ENCODE results near the gene DHRS7B.
"Not testable (repeated sequence)": the region's sequence is repeated elsewhere in the genome, so short reads cannot be mapped to it uniquely, and the experiment has no call there.

The DHRS7B gene

DNA sequence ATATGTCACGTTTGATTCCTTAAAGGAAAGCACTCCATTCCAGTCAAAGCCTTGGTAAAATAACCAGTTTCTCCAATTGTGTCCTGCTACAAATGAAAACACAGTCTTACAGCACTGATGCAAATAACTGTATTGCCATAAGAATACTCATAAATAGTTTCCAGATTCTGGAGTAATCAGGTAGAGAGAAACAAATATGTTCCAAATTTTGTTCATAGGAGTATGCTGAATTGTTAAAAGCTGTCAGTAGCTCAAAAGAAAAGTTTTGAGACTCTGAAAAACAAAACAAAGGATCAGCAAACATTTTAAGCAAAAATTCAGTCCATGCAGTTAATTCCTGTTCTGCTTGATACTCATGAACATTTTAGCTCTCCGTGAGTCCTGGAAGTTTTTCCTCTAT, 7.8 kb downstream of the DHRS7B start:
- WGBS (ENCODE audit: extremely low coverage, insufficient coverage, insufficient read length), result no CpG with 5 or more reads among the region's 2 CpGs
- Histone ChIP-seq H3K36me3 (ENCODE audit: control insufficient read depth in 1 of 2, insufficient read depth in 2 of 2, low read length in 2 of 2) (peaks cover 0 to 5% of the 10 kb centered on the region in 2 experiments), H4K12ac (ENCODE audit: low read depth, low read length) (no peak overlapping the region), H3K27ac (ENCODE audit: low read depth, low read length) (no peak overlapping the region), H3K18ac (ENCODE audit: low read length) (no peak overlapping the region), H3K27me3 (ENCODE audit: insufficient read depth, low read length) (no peaks in the 10 kb centered on the region), H3K4me2 (ENCODE audit: low read length) (no peak overlapping the region), H3K4me3 (ENCODE audit: low read depth, low read length) (no peak overlapping the region), H2AK5ac (ENCODE audit: low read length) (no peak overlapping the region), H4K91ac (ENCODE audit: low read depth, low read length) (no peak overlapping the region), H3K23ac (ENCODE audit: low read length) (no peak overlapping the region), H3K4ac (ENCODE audit: low read depth, low read length) (no peak overlapping the region), H3K79me2 (ENCODE audit: control insufficient read depth, insufficient read depth, low read length, poor library complexity) (no peaks in the 10 kb centered on the region), H3K9ac (ENCODE audit: low read length) (no peak overlapping the region), H2BK5ac (ENCODE audit: low read depth, low read length, poor library complexity) (no peak overlapping the region), H2BK120ac (ENCODE audit: insufficient read depth, low read length, poor library complexity) (no peak overlapping the region), H2AFZ (ENCODE audit: insufficient read depth, low read length, poor library complexity) (no peak overlapping the region), H2BK12ac (ENCODE audit: low read length) (no peak overlapping the region), H4K8ac (ENCODE audit: low read depth, low read length) (no peak overlapping the region), H3K9me3 (ENCODE audit: insufficient read depth, low read depth, low read length) (peaks cover 9% of the 10 kb centered on the region), H3K79me1 (ENCODE audit: low read length) (no peaks in the 10 kb centered on the region), H3K4me1 (ENCODE audit: control insufficient read depth in 1 of 2, insufficient read depth in 2 of 2, low read length in 2 of 2) (no peaks in the 10 kb centered on the region), H3K14ac (ENCODE audit: low read length) (no peak overlapping the region)
- no peak for DNase-seq

DNA sequence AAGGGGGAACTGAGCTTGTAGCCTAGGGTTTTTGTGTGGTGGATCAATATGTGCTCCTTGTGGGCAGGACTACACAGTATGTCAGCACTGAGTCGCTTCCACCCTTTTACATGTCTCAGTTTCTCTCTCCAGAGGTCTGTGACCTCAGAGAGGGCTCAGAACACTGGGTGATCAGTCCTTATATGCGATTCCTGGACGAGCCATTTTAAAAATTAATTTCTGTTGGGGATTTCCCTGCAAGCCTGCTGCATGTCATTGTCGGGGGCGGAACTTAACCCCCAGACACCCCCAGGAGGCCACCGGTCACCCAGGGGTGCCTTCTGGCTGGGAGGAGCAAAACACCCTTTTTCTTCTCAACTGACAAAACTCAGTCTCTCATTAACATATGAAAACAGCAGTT, 14.1 kb downstream of the DHRS7B start:
- Histone ChIP-seq H4K12ac (ENCODE audit: low read depth, low read length) (no peak overlapping the region), H4K8ac (ENCODE audit: low read depth, low read length) (no peak overlapping the region), H3K23ac (ENCODE audit: low read length) (no peak overlapping the region), H3K4me1 (ENCODE audit: control insufficient read depth in 1 of 2, insufficient read depth in 2 of 2, low read length in 2 of 2) (peaks cover 7% of the 10 kb centered on the region in 2 experiments), H3K79me1 (ENCODE audit: low read length) (peaks cover 3% of the 10 kb centered on the region), H3K18ac (ENCODE audit: low read length) (no peak overlapping the region), H3K14ac (ENCODE audit: low read length) (no peak overlapping the region), H2BK120ac (ENCODE audit: insufficient read depth, low read length, poor library complexity) (no peak overlapping the region), H4K91ac (ENCODE audit: low read depth, low read length) (peak overlapping the region; percentile 47), H3K36me3 (ENCODE audit: control insufficient read depth in 1 of 2, insufficient read depth in 2 of 2, low read length in 2 of 2) (peaks cover 0 to 9% of the 10 kb centered on the region in 2 experiments), H2AK5ac (ENCODE audit: low read length) (no peak overlapping the region), H2BK12ac (ENCODE audit: low read length) (peak overlapping the region; percentile 71), H3K27ac (ENCODE audit: low read depth, low read length) (no peak overlapping the region), H3K4me3 (ENCODE audit: low read depth, low read length) (no peak overlapping the region), H3K9ac (ENCODE audit: low read length) (no peak overlapping the region), H2BK5ac (ENCODE audit: low read depth, low read length, poor library complexity) (peak overlapping the region; percentile 31), H3K4ac (ENCODE audit: low read depth, low read length) (no peak overlapping the region), H3K4me2 (ENCODE audit: low read length) (no peak overlapping the region), H2AFZ (ENCODE audit: insufficient read depth, low read length, poor library complexity) (no peak overlapping the region), H3K79me2 (ENCODE audit: control insufficient read depth, insufficient read depth, low read length, poor library complexity) (no peaks in the 10 kb centered on the region), H3K9me3 (ENCODE audit: insufficient read depth, low read depth, low read length) (peaks cover 9% of the 10 kb centered on the region), H3K27me3 (ENCODE audit: insufficient read depth, low read length) (no peaks in the 10 kb centered on the region)
- WGBS (ENCODE audit: extremely low coverage, insufficient coverage, insufficient read length), result no CpG with 5 or more reads among the region's 6 CpGs
- DNase-seq, result no peak

DNA sequence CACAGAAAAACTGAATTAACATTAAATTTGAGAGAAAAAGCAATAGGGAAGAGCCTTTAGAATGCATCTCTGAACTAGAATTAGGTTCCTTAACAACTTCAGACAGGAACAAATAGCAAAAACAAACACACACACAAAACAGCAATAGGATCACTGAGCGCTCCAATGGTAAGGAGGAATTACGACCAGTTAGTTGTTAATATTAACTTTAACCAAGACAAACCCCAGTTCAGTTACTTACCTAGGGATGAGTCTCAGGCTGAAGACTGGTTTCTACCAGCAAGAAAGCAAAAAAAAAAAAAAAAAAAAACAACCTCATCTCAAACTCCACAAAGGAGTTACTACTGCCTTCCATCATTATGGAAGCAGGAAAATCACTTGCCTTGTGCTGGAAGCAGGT, 14.6 kb downstream of the DHRS7B start:
- H3K4ac ChIP-seq (ENCODE audit: low read depth, low read length), result no peak overlapping the region

DNA sequence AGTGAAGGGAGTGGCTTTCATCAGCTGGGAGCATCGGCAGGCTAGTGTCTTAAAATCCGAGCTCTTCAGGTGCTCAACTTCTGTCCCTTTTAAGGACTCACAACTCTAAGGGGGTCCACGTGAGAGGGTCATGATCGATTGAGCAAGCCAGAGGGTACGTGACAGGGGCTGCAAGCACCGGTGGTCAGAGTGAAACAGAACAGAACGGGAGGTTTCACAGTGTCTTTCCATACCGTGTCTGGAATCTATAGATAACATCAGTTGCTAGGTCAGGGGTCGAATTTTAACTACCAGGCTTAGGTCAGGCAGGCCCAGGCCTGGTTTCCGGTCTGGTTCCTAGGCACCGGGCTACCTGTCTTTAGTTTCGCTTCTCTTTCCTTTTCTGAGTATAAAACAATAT, 15.3 kb downstream of the DHRS7B start:
- not testable (repeated sequence) for H3K79me1 ChIP-seq (ENCODE audit: low read length); H4K91ac ChIP-seq (ENCODE audit: low read depth, low read length); H2BK12ac ChIP-seq (ENCODE audit: low read length); H3K9ac ChIP-seq (ENCODE audit: low read length); H3K9me3 ChIP-seq (ENCODE audit: insufficient read depth, low read depth, low read length); H3K36me3 ChIP-seq (ENCODE audit: control insufficient read depth in 1 of 2, insufficient read depth in 2 of 2, low read length in 2 of 2); H2AK5ac ChIP-seq (ENCODE audit: low read length); H2BK5ac ChIP-seq (ENCODE audit: low read depth, low read length, poor library complexity); H3K18ac ChIP-seq (ENCODE audit: low read length); H4K12ac ChIP-seq (ENCODE audit: low read depth, low read length); H3K23ac ChIP-seq (ENCODE audit: low read length); H3K4me3 ChIP-seq (ENCODE audit: low read depth, low read length); H3K14ac ChIP-seq (ENCODE audit: low read length); H2AFZ ChIP-seq (ENCODE audit: insufficient read depth, low read length, poor library complexity); H4K8ac ChIP-seq (ENCODE audit: low read depth, low read length); H2BK120ac ChIP-seq (ENCODE audit: insufficient read depth, low read length, poor library complexity); H3K79me2 ChIP-seq (ENCODE audit: control insufficient read depth, insufficient read depth, low read length, poor library complexity); H3K4me1 ChIP-seq (ENCODE audit: control insufficient read depth in 1 of 2, insufficient read depth in 2 of 2, low read length in 2 of 2); H3K4ac ChIP-seq (ENCODE audit: low read depth, low read length); H3K27me3 ChIP-seq (ENCODE audit: insufficient read depth, low read length)
- DNase-seq, result peak in 1 of 2 donors; percentile 19
- peak overlapping the region; percentile 85 for H3K27ac ChIP-seq (ENCODE audit: low read depth, low read length)
- peak overlapping the region; percentile 57 for H3K4me2 ChIP-seq (ENCODE audit: low read length)
- WGBS (ENCODE audit: extremely low coverage, insufficient coverage, insufficient read length), result no CpG with 5 or more reads among the region's 12 CpGs

More for the DNA sequence above, 14.6 kb downstream of the DHRS7B start:
- Histone ChIP-seq H3K18ac (ENCODE audit: low read length) (no peak overlapping the region), H3K27ac (ENCODE audit: low read depth, low read length) (peak overlapping the region; percentile 65), H4K8ac (ENCODE audit: low read depth, low read length) (no peak overlapping the region), H2AK5ac (ENCODE audit: low read length) (no peak overlapping the region), H4K91ac (ENCODE audit: low read depth, low read length) (no peak overlapping the region), H2BK120ac (ENCODE audit: insufficient read depth, low read length, poor library complexity) (no peak overlapping the region), H3K9ac (ENCODE audit: low read length) (no peak overlapping the region), H3K4me3 (ENCODE audit: low read depth, low read length) (no peak overlapping the region), H3K79me1 (ENCODE audit: low read length) (peaks cover 3% of the 10 kb centered on the region), H3K14ac (ENCODE audit: low read length) (no peak overlapping the region), H3K27me3 (ENCODE audit: insufficient read depth, low read length) (no peaks in the 10 kb centered on the region), H3K4me1 (ENCODE audit: control insufficient read depth in 1 of 2, insufficient read depth in 2 of 2, low read length in 2 of 2) (peaks cover 7% of the 10 kb centered on the region in 2 experiments), H2AFZ (ENCODE audit: insufficient read depth, low read length, poor library complexity) (no peak overlapping the region), H4K12ac (ENCODE audit: low read depth, low read length) (no peak overlapping the region), H3K36me3 (ENCODE audit: control insufficient read depth in 1 of 2, insufficient read depth in 2 of 2, low read length in 2 of 2) (peaks cover 0 to 9% of the 10 kb centered on the region in 2 experiments), H3K23ac (ENCODE audit: low read length) (no peak overlapping the region), H3K79me2 (ENCODE audit: control insufficient read depth, insufficient read depth, low read length, poor library complexity) (no peaks in the 10 kb centered on the region), H3K9me3 (ENCODE audit: insufficient read depth, low read depth, low read length) (peaks cover 8% of the 10 kb centered on the region), H2BK5ac (ENCODE audit: low read depth, low read length, poor library complexity) (no peak overlapping the region), H3K4me2 (ENCODE audit: low read length) (no peak overlapping the region), H2BK12ac (ENCODE audit: low read length) (no peak overlapping the region)
- WGBS (ENCODE audit: extremely low coverage, insufficient coverage, insufficient read length), result no CpG with 5 or more reads among the region's 2 CpGs
- DNase-seq, result no peak
